ENCODE measurements around the gene CPS1.

Gene CPS1

GRCh38 chr2:210556329-210556980 lies at the start of gene CPS1:
CPS1 (plus strand) TSS chr2:210556599; CDS start chr2:210556734, 135 bp downstream.
- no peak for DNase-seq (ENCODE audit: low read depth)

GRCh38 chr2:210515911-210516310 lies 40.5 kb upstream of the CPS1 start:
- DNase-seq (ENCODE audit: low read depth): no peak

GRCh38 chr2:210517264-210517663 lies 39.1 kb upstream of the CPS1 start:
- DNase-seq (ENCODE audit: low read depth): no peak

- no peak for DNase-seq (ENCODE audit: low read depth)
These were observed 36.8 kb upstream of the CPS1 start for GRCh38 chr2:210519594-210519993.

- DNase-seq (ENCODE audit: low read depth): no peak
These were observed 34.0 kb upstream of the CPS1 start for GRCh38 chr2:210522399-210522798.

- DNase-seq (ENCODE audit: low read depth): no peak
These were observed 32.6 kb upstream of the CPS1 start for GRCh38 chr2:210523650-210524289.

- DNase-seq (ENCODE audit: low read depth): no peak
These were observed 31.9 kb upstream of the CPS1 start for GRCh38 chr2:210524533-210524932.

GRCh38 chr2:210527286-210527685 lies 29.1 kb upstream of the CPS1 start:
- no peak for DNase-seq (ENCODE audit: low read depth)

GRCh38 chr2:210528716-210529115 lies 27.7 kb upstream of the CPS1 start:
- no peak for DNase-seq (ENCODE audit: low read depth)

GRCh38 chr2:210531050-210531449 lies 25.3 kb upstream of the CPS1 start:
- no peak for DNase-seq (ENCODE audit: low read depth)

GRCh38 chr2:210531482-210531881 lies 24.9 kb upstream of the CPS1 start:
- DNase-seq (ENCODE audit: low read depth): no peak

GRCh38 chr2:210533389-210533788 lies 23.0 kb upstream of the CPS1 start:
- DNase-seq (ENCODE audit: low read depth): no peak

- no peak for DNase-seq (ENCODE audit: low read depth)
These were observed 21.5 kb upstream of the CPS1 start for GRCh38 chr2:210534879-210535278.

GRCh38 chr2:210536973-210537650 lies 19.3 kb upstream of the CPS1 start:
- DNase-seq (ENCODE audit: low read depth): no peak

- no peak for DNase-seq (ENCODE audit: low read depth)
These were observed 17.4 kb upstream of the CPS1 start for GRCh38 chr2:210539035-210539434.

- no peak for DNase-seq (ENCODE audit: low read depth)
These were observed 16.6 kb upstream of the CPS1 start for GRCh38 chr2:210539578-210540416.

- no peak for DNase-seq (ENCODE audit: low read depth)
These were observed 15.9 kb upstream of the CPS1 start for GRCh38 chr2:210540471-210540870.

- DNase-seq (ENCODE audit: low read depth): no peak
These were observed 15.5 kb upstream of the CPS1 start for GRCh38 chr2:210540900-210541289.

- no peak for DNase-seq (ENCODE audit: low read depth)
These were observed 15.0 kb upstream of the CPS1 start for GRCh38 chr2:210541290-210541902.

GRCh38 chr2:210544007-210544590 lies 12.3 kb upstream of the CPS1 start:
- no peak for DNase-seq (ENCODE audit: low read depth)

GRCh38 chr2:210544831-210545230 lies 11.6 kb upstream of the CPS1 start:
- DNase-seq (ENCODE audit: low read depth): no peak
